ENCODE results near the gene SLC35B2. TPM values are rescaled to one million over a fixed set of nuclear protein-coding genes. Genes with fewer than 3 reads are reported as not detected.

The SLC35B2 gene
- total RNA-seq, 2 donors from 2014 or later = 31.1 to 33.9 TPM

- H3K27me3 ChIP-seq = peaks cover 0 to 13% of the 10 kb centered on the region in 2 donors
- no peak for DNase-seq
- no peak overlapping the region for H3K4me3 ChIP-seq
- intact Hi-C loops (cut with DNase I) = no loop called here
- H3K4me1 ChIP-seq = peaks cover 18% of the 10 kb centered on the region
- peaks cover 0 to under 1% of the 10 kb centered on the region in 2 donors for H3K36me3 ChIP-seq (replicated peaks in 1 of 2; ENCODE audit: insufficient read depth in 1 of 2, low read depth in 2 of 2)
- H3K9me3 ChIP-seq = no peaks in the 10 kb centered on the region
- 29 to 48% methylated on average over 3 to 7 of the region's 7 CpGs for WGBS, 2 donors
- no peak overlapping the region for H3K27ac ChIP-seq
- TF ChIP-seq POLR2A (IDR thresholded peaks at IDR 0.05) (no peak), CTCF (IDR thresholded peaks at IDR 0.05) (no peak)
- ATAC-seq = no peak
Observed at GRCh38 chr6:44294832-44295791, 37.8 kb upstream of the SLC35B2 start.

GRCh38 chr6:44292661-44293365 lies 35.5 kb upstream of the SLC35B2 start:
- 57 to 69% methylated on average over 4 of the region's 4 CpGs for WGBS, 2 donors
- Histone ChIP-seq H3K4me1 (peaks cover 20% of the 10 kb centered on the region), H3K9me3 (no peaks in the 10 kb centered on the region), H3K4me3 (no peak overlapping the region), H3K27me3 (peaks cover 0 to 13% of the 10 kb centered on the region in 2 donors), H3K27ac (no peak overlapping the region), H3K36me3 (replicated peaks in 1 of 2; ENCODE audit: insufficient read depth in 1 of 2, low read depth in 2 of 2) (no peaks in the 10 kb centered on the region)
- TF ChIP-seq CTCF (IDR thresholded peaks at IDR 0.05) (no peak), POLR2A (IDR thresholded peaks at IDR 0.05) (no peak)
- ATAC-seq = no peak
- intact Hi-C loops (cut with DNase I) = no loop called here
- DNase-seq = no peak

GRCh38 chr6:44291841-44292240 lies 34.5 kb upstream of the SLC35B2 start:
- WGBS, 2 donors = 58 to 62% methylated on average over 4 of the region's 4 CpGs
- no peaks in the 10 kb centered on the region for H3K9me3 ChIP-seq
- no peaks in the 10 kb centered on the region for H3K36me3 ChIP-seq (replicated peaks in 1 of 2; ENCODE audit: insufficient read depth in 1 of 2, low read depth in 2 of 2)
- H3K27me3 ChIP-seq = peaks cover 0 to 7% of the 10 kb centered on the region in 2 donors
- intact Hi-C loops (cut with DNase I) = no loop called here
- H3K4me3 ChIP-seq = no peak overlapping the region
- peaks cover 10% of the 10 kb centered on the region for H3K4me1 ChIP-seq
- no peak for TF ChIP-seq POLR2A (IDR thresholded peaks at IDR 0.05)
- no peak for TF ChIP-seq CTCF (IDR thresholded peaks at IDR 0.05)
- H3K27ac ChIP-seq = no peak overlapping the region
- ATAC-seq (no peak), DNase-seq (no peak)

- no peaks in the 10 kb centered on the region for H3K27me3 ChIP-seq
- ATAC-seq (peak; percentile 72), DNase-seq (peak; percentile 44 to 72 (median 64))
- no peaks in the 10 kb centered on the region for H3K36me3 ChIP-seq (replicated peaks in 1 of 2; ENCODE audit: insufficient read depth in 1 of 2, low read depth in 2 of 2)
- H3K9me3 ChIP-seq = no peaks in the 10 kb centered on the region
- no peak overlapping the region for H3K27ac ChIP-seq
- H3K4me3 ChIP-seq = no peak overlapping the region
- peaks cover 9% of the 10 kb centered on the region for H3K4me1 ChIP-seq
- WGBS, 2 donors = 7 to 20% methylated on average over 7 of the region's 7 CpGs
- intact Hi-C loops (cut with DNase I) = no loop called here
- no peak for TF ChIP-seq POLR2A (IDR thresholded peaks at IDR 0.05)
- TF ChIP-seq CTCF (IDR thresholded peaks at IDR 0.05) = no peak
Observed at GRCh38 chr6:44289726-44290260, 32.5 kb upstream of the SLC35B2 start.

Measured in body of pancreas (tissue), 4 donors.